Measurements from ENCODE around the gene MSRB1. TPM values are rescaled to one million over a fixed set of nuclear protein-coding genes. Genes with fewer than 3 reads are reported as not detected.

The MSRB1 gene
- total and polyA plus RNA-seq, 2 of the 13 experiments (the other 11 are each of a cell fraction or from before 2014, with no cell fraction given) = 32.1 to 75.4 TPM

DNA sequence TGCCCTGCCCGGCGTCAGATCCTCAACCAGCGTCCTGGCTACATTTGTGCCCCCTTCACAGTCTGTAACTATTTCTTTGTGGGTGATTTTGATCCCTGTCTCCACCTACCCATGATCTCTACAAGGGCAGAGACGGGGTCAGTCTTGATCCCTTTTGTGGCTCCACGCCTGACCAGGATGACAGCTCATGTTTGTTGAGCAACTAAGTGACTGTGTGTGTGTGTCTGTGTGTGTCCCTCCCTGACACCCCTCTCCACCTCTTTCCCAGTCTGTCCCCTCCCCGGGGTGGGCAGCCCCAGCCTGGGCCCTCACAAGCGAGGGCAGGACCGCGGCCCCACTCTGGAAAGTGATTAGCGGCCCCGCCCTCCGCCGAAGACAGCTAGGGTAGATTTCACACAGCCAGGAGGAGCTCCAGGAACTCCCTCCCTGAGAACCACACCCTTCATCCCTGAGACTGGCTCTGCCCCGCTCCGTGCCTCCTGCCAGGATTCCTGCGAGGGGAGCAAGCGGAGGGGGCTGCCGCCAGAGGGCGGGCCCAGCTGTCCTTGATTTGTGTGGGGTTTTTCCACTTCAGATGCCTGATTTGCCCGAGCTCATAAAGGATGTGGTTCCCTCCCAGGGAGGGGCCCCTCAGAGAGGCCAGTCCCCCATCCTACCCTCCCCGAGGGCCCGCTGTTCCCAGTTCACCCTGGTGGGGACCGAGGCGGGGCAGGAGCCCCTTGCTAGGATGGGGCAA is 19.5 kb downstream of the MSRB1 start (continued):
- TF ChIP-seq GATAD2A (CRISPR knock-in tag; IDR thresholded peaks at IDR 0.05) = peak; percentile 37
- no peak for TF ChIP-seq ZNF138 (CRISPR knock-in tag; IDR thresholded peaks at IDR 0.05; ENCODE audit: low read depth)
- 0 out of 2 replicates have a peak, but pooled peaks have one; percentile 27 for TF ChIP-seq KDM2A (CRISPR knock-in tag; IDR thresholded peaks at IDR 0.05; ENCODE audit: borderline replicate concordance, low read depth)
- no peak for TF ChIP-seq IRF1 (CRISPR knock-in tag; IDR thresholded peaks at IDR 0.05; ENCODE audit: low read depth)
- peak; percentile 18 for TF ChIP-seq ZNF407 (CRISPR knock-in tag; IDR thresholded peaks at IDR 0.05; ENCODE audit: not compliant biosample characterization)
- no peak for TF ChIP-seq YEATS4 (CRISPR knock-in tag; IDR thresholded peaks at IDR 0.05; ENCODE audit: borderline replicate concordance)
- TF ChIP-seq TEAD3 (CRISPR knock-in tag; optimal IDR thresholded peaks at IDR 0.05; ENCODE audit: borderline replicate concordance) = peak; percentile 3
- peak; percentile 29; the same call in 1 of the 2 replicates for TF ChIP-seq ARID4A (CRISPR knock-in tag; IDR thresholded peaks at IDR 0.05; ENCODE audit: borderline replicate concordance)
- peak; percentile 31; the same call in 1 of the 2 replicates for TF ChIP-seq MXD3 (CRISPR knock-in tag; IDR thresholded peaks at IDR 0.05)
- peak; percentile 14 for TF ChIP-seq RBM39 (IDR thresholded peaks at IDR 0.05; ENCODE audit: low read depth, low read length, poor library complexity, severe bottlenecking)
- TF ChIP-seq, protein P1, sequence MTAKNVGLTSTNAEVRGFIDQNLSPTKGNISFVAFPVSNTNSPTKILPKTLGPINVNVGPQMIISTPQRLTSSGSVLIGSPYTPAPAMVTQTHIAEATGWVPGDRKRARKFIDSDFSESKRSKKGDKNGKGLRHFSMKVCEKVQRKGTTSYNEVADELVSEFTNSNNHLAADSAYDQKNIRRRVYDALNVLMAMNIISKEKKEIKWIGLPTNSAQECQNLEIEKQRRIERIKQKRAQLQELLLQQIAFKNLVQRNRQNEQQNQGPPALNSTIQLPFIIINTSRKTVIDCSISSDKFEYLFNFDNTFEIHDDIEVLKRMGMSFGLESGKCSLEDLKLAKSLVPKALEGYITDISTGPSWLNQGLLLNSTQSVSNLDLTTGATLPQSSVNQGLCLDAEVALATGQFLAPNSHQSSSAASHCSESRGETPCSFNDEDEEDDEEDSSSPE (CRISPR knock-in tag; IDR thresholded peaks at IDR 0.05) = 0 out of 2 replicates have a peak, but pooled peaks have one; percentile 16

Measured in HepG2 (cell line).